SU-DHL-6 (cell line): ENCODE data around the gene MYBPHL.

Source experiments
- H2AFZ ChIP-seq: fragments of 200-600 bp; sonication (generic); 2 replicates; pipeline ENCODE4 v1.6.1; 2014; ENCODE audit warnings: low read depth, mild to moderate bottlenecking, moderate library complexity, mixed read lengths, antibody characterized with exemption, low read length; ENCODE audit not compliant: severe bottlenecking
- H3F3A ChIP-seq: fragments of 200-600 bp; shearing (Covaris generic); 2 replicates; pipeline ENCODE4 v1.6.0; 2016; ENCODE audit warnings: antibody characterized with exemption, mild to moderate bottlenecking; ENCODE audit not compliant: insufficient read depth
- H3K27ac ChIP-seq: fragments of 200-600 bp; sonication (generic); 2 replicates; pipeline ENCODE4 v1.5.1; 2016; ENCODE audit warnings: low read depth, mild to moderate bottlenecking, low read length, moderate library complexity, mixed read lengths
- H3K27me3 ChIP-seq: fragments of 200-600 bp; sonication (generic), shearing (Covaris generic); 2 replicates; pipeline ENCODE4 v1.6.0; 2014; ENCODE audit warnings: mild to moderate bottlenecking, low read length
- H3K36me3 ChIP-seq: fragments of 200-600 bp; sonication (generic); 2 replicates; pipeline ENCODE4 v1.6.1; 2014; ENCODE audit warnings: mild to moderate bottlenecking, low read length, mixed read lengths
- H3K4me2 ChIP-seq: fragments of 300-600, 200-600 bp; shearing (Covaris generic), sonication (generic); 2 replicates; pipeline ENCODE4 v1.6.0; 2014; ENCODE audit warnings: low read length, low read depth, mild to moderate bottlenecking; ENCODE audit not compliant: poor library complexity, severe bottlenecking
- H3K4me3 ChIP-seq: fragments of 200-600 bp; sonication (generic); 2 replicates; pipeline ENCODE4 v1.5.1; 2014; ENCODE audit warnings: antibody characterized with exemption, low read length, mild to moderate bottlenecking, mixed read lengths; ENCODE audit not compliant: insufficient read depth, poor library complexity, severe bottlenecking
- H3K79me2 ChIP-seq: fragments of 200-600 bp; sonication (generic); 2 replicates; pipeline ENCODE4 v1.6.1; 2014; ENCODE audit warnings: mild to moderate bottlenecking, low read length, moderate library complexity; ENCODE audit not compliant: insufficient read depth
- H3K9ac ChIP-seq: fragments of 200-600 bp; sonication (generic); 2 replicates; pipeline ENCODE4 v1.7.0; 2014; ENCODE audit warnings: mild to moderate bottlenecking, low read length
- H3K9me2 ChIP-seq: fragments of 200-600 bp; sonication (generic); replicated peaks from 2 replicates; pipeline ENCODE4 v1.6.1; 2014; ENCODE audit warnings: low read length; ENCODE audit not compliant: insufficient read depth
- H3K9me3 ChIP-seq: fragments of 200-600 bp; sonication (generic); 2 replicates; pipeline ENCODE4 v1.6.1; 2014; ENCODE audit warnings: low read length, mixed read lengths; ENCODE audit not compliant: insufficient read depth
- H4K20me1 ChIP-seq: fragments of 200-600 bp; sonication (generic); 2 replicates; pipeline ENCODE4 v1.6.1; 2014; ENCODE audit warnings: low read depth, mild to moderate bottlenecking, antibody characterized with exemption, low read length, moderate library complexity, mixed read lengths
- CTCF ChIP-seq: fragments of 200-600 bp; sonication (generic); IDR thresholded peaks from one replicate; pipeline ENCODE4 v1.5.1; 2017; ENCODE audit warnings: antibody characterized with exemption, mild to moderate bottlenecking, low read length, moderate library complexity; ENCODE audit not compliant: insufficient read depth, poor library complexity, severe bottlenecking
- EZH2phosphoT487 ChIP-seq: fragments of 200-600 bp; sonication (generic), shearing (Covaris generic); conservative IDR thresholded peaks from 2 replicates; pipeline ENCODE4 v1.6.1; 2018; ENCODE audit warnings: mild to moderate bottlenecking, antibody characterized with exemption, low read length, moderate library complexity, mixed read lengths

Gene MYBPHL

GRCh38 chr1:109265741-109266330 lies 41.0 kb downstream of the MYBPHL start:
- no peaks in the 10 kb centered on the region for H3K9me3 ChIP-seq
- H3K4me3 ChIP-seq = no peak overlapping the region
- H4K20me1 ChIP-seq = no peaks in the 10 kb centered on the region
- H2AFZ ChIP-seq = no peak overlapping the region
- H3K79me2 ChIP-seq = no peaks in the 10 kb centered on the region
- H3K9ac ChIP-seq = no peak overlapping the region
- no peaks in the 10 kb centered on the region for H3K36me3 ChIP-seq
- no peaks in the 10 kb centered on the region for H3K9me2 ChIP-seq
- H3K4me2 ChIP-seq = no peak overlapping the region
- H3K27ac ChIP-seq = no peak overlapping the region
- no peaks in the 10 kb centered on the region for H3K27me3 ChIP-seq
- H3F3A ChIP-seq = no peaks in the 10 kb centered on the region
- TF ChIP-seq EZH2phosphoT487 (no peak), CTCF (no peak)

GRCh38 chr1:109265016-109265415 lies 41.8 kb downstream of the MYBPHL start:
- no peaks in the 10 kb centered on the region for H3K9me3 ChIP-seq
- H3K4me2 ChIP-seq = no peak overlapping the region
- no peaks in the 10 kb centered on the region for H3F3A ChIP-seq
- H3K9me2 ChIP-seq = no peaks in the 10 kb centered on the region
- H3K4me3 ChIP-seq = no peak overlapping the region
- no peak overlapping the region for H3K27ac ChIP-seq
- no peak overlapping the region for H3K9ac ChIP-seq
- H4K20me1 ChIP-seq = no peaks in the 10 kb centered on the region
- no peaks in the 10 kb centered on the region for H3K36me3 ChIP-seq
- H3K79me2 ChIP-seq = no peaks in the 10 kb centered on the region
- no peak overlapping the region for H2AFZ ChIP-seq
- TF ChIP-seq CTCF = no peak
- no peak for TF ChIP-seq EZH2phosphoT487
- H3K27me3 ChIP-seq = no peaks in the 10 kb centered on the region

- no peak overlapping the region for H3K27ac ChIP-seq
- H3F3A ChIP-seq = no peaks in the 10 kb centered on the region
- no peaks in the 10 kb centered on the region for H4K20me1 ChIP-seq
- H3K36me3 ChIP-seq = no peaks in the 10 kb centered on the region
- H3K9me2 ChIP-seq = no peaks in the 10 kb centered on the region
- no peak overlapping the region for H2AFZ ChIP-seq
- no peaks in the 10 kb centered on the region for H3K9me3 ChIP-seq
- no peak overlapping the region for H3K4me3 ChIP-seq
- H3K9ac ChIP-seq = no peak overlapping the region
- no peaks in the 10 kb centered on the region for H3K79me2 ChIP-seq
- TF ChIP-seq EZH2phosphoT487 (no peak), CTCF (no peak)
- H3K4me2 ChIP-seq = no peak overlapping the region
- no peaks in the 10 kb centered on the region for H3K27me3 ChIP-seq
Measured at GRCh38 chr1:109264379-109264755, 42.4 kb downstream of the MYBPHL start.
